ENCODE data around the gene KCNK7.

GRCh38 chr11:65556470-65557279 lies 38.9 kb downstream of the KCNK7 start:
- TF ChIP-seq CTCF (IDR thresholded peaks at IDR 0.05 in 2 of 3, conservative IDR thresholded peaks at IDR 0.05 in 1 of 3; ENCODE audit: borderline replicate concordance in 1 of 3, insufficient read depth in 1 of 3, low read depth in 2 of 3, low read length in 2 of 3) (no peak), TCF7L2 (IDR thresholded peaks at IDR 0.05; ENCODE audit: borderline replicate concordance, extremely low read depth, insufficient read depth, insufficient read length) (no peak), EZH2 (IDR thresholded peaks at IDR 0.05) (no peak), ZFX (IDR thresholded peaks at IDR 0.05) (no peak; the same call in 1 of the 2 replicates), SIN3A (IDR thresholded peaks at IDR 0.05; ENCODE audit: low read depth) (no peak), ELF1 (IDR thresholded peaks at IDR 0.05; ENCODE audit: borderline replicate concordance, low read depth) (no peak), ZBTB33 (IDR thresholded peaks at IDR 0.05; ENCODE audit: extremely low read depth, insufficient replicate concordance, low read length) (no peak), POLR2AphosphoS5 (IDR thresholded peaks at IDR 0.05; ENCODE audit: low read depth, low read length) (no peak), POLR2A (IDR thresholded peaks at IDR 0.05; ENCODE audit: borderline replicate concordance, extremely low read depth, insufficient read depth, insufficient read length) (no peak), MAX (IDR thresholded peaks at IDR 0.05) (no peak), YY1 (IDR thresholded peaks at IDR 0.05; ENCODE audit: extremely low read depth, insufficient replicate concordance, low read depth, low read length) (no peak), CBX3 (IDR thresholded peaks at IDR 0.05; ENCODE audit: low read depth) (no peak)
